Stomach (tissue), 4 donors: ENCODE measurements around the gene DIAPH3.

Source experiments
- EP300 ChIP-seq: sonication (generic); formaldehyde crosslinking; IDR thresholded peaks from one replicate; pipeline ENCODE4 v1.6.1; 2017; ENCODE audit warnings: antibody characterized with exemption
- TF ChIP-seq, protein P1 (sequence below), 7 experiments: fragments of 450-650 bp in 4 of 7; fragments of 200-600 bp in 3 of 7; sonication (generic) in 3 of 7; IDR thresholded peaks; one replicate each; pipeline ENCODE4 v1.5.1; 2016 to 2019; ENCODE audit warnings: antibody characterized with exemption in 7 of 7, control low read depth in 2 of 7, mild to moderate bottlenecking in 1 of 7

- TF ChIP-seq, protein P1, sequence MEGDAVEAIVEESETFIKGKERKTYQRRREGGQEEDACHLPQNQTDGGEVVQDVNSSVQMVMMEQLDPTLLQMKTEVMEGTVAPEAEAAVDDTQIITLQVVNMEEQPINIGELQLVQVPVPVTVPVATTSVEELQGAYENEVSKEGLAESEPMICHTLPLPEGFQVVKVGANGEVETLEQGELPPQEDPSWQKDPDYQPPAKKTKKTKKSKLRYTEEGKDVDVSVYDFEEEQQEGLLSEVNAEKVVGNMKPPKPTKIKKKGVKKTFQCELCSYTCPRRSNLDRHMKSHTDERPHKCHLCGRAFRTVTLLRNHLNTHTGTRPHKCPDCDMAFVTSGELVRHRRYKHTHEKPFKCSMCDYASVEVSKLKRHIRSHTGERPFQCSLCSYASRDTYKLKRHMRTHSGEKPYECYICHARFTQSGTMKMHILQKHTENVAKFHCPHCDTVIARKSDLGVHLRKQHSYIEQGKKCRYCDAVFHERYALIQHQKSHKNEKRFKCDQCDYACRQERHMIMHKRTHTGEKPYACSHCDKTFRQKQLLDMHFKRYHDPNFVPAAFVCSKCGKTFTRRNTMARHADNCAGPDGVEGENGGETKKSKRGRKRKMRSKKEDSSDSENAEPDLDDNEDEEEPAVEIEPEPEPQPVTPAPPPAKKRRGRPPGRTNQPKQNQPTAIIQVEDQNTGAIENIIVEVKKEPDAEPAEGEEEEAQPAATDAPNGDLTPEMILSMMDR (IDR thresholded peaks at IDR 0.05), result no peak
- TF ChIP-seq EP300, result no peak
Observed at GRCh38 chr13:59865398-59865797, 298.3 kb downstream of the DIAPH3 start.
